Gastrocnemius medialis (tissue), 4 donors: ENCODE measurements around the gene BCL2.

Experiments used
- POLR2A ChIP-seq, 2 donors: fragments of 450-650 bp; IDR thresholded peaks; one replicate each; pipeline ENCODE4 v1.6.1; 2017; ENCODE audit warnings: antibody characterized with exemption in 2 of 2, mild to moderate bottlenecking in 2 of 2, moderate library complexity in 2 of 2
- TF ChIP-seq, protein P1 (sequence below), 5 experiments: fragments of 450-650 bp in 3 of 5; fragments of 200-600 bp in 2 of 5; sonication (generic) in 2 of 5; IDR thresholded peaks in 4 of 5; conservative IDR thresholded peaks in 1 of 5; 1 replicate in 4 of 5; 2 replicates in 1 of 5; pipeline ENCODE4 v1.5.1; 2016 to 2019; ENCODE audit warnings: antibody characterized with exemption in 5 of 5, mild to moderate bottlenecking in 3 of 5, moderate library complexity in 3 of 5

GRCh38 chr18:63267975-63268721 is 51.4 kb downstream of the BCL2 start:
- TF ChIP-seq, protein P1, sequence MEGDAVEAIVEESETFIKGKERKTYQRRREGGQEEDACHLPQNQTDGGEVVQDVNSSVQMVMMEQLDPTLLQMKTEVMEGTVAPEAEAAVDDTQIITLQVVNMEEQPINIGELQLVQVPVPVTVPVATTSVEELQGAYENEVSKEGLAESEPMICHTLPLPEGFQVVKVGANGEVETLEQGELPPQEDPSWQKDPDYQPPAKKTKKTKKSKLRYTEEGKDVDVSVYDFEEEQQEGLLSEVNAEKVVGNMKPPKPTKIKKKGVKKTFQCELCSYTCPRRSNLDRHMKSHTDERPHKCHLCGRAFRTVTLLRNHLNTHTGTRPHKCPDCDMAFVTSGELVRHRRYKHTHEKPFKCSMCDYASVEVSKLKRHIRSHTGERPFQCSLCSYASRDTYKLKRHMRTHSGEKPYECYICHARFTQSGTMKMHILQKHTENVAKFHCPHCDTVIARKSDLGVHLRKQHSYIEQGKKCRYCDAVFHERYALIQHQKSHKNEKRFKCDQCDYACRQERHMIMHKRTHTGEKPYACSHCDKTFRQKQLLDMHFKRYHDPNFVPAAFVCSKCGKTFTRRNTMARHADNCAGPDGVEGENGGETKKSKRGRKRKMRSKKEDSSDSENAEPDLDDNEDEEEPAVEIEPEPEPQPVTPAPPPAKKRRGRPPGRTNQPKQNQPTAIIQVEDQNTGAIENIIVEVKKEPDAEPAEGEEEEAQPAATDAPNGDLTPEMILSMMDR (IDR thresholded peaks at IDR 0.05 in 4 of 5, conservative IDR thresholded peaks at IDR 0.05 in 1 of 5) = no peak
- TF ChIP-seq POLR2A (IDR thresholded peaks at IDR 0.05) = no peak
